Esophagus (tissue), 2 donors: ENCODE measurements around the gene NEURL3. TPM values are rescaled to one million over a fixed set of nuclear protein-coding genes. Genes with fewer than 3 reads are reported as not detected.
A peak's percentile ranks its signal among the peaks of the same experiment; 100 is the strongest.

Source experiments
- H3K27ac ChIP-seq, 2 donors: one replicate each; pipeline ENCODE4 v1.5.1; 2013; ENCODE audit warnings: low read depth in 2 of 2, mild to moderate bottlenecking in 2 of 2, inconsistent platforms in 1 of 2, low read length in 1 of 2, moderate library complexity in 1 of 2
- H3K27me3 ChIP-seq, 2 donors: one replicate each; pipeline ENCODE4 v1.6.1; 2013; ENCODE audit warnings: low read length in 2 of 2, control low read depth in 1 of 2, mild to moderate bottlenecking in 1 of 2; ENCODE audit not compliant: insufficient read depth in 2 of 2, control insufficient read depth in 1 of 2
- H3K36me3 ChIP-seq, 2 donors: one replicate each; pipeline ENCODE4 v1.6.1; 2013; ENCODE audit warnings: low read length in 1 of 2; ENCODE audit not compliant: control insufficient read depth in 2 of 2, insufficient read depth in 2 of 2
- H3K4me1 ChIP-seq, 2 donors: one replicate each; pipeline ENCODE4 v1.6.1; 2013; ENCODE audit warnings: low read length in 1 of 2; ENCODE audit not compliant: control insufficient read depth in 2 of 2, insufficient read depth in 2 of 2
- H3K4me3 ChIP-seq, 2 donors: one replicate each; pipeline ENCODE4 v1.5.1; 2013; ENCODE audit warnings: low read length in 2 of 2, mild to moderate bottlenecking in 2 of 2, low read depth in 1 of 2, moderate library complexity in 1 of 2
- H3K9me3 ChIP-seq, 2 donors: one replicate each; pipeline ENCODE4 v1.6.1; 2013; ENCODE audit warnings: mild to moderate bottlenecking in 2 of 2, low read depth in 1 of 2, low read length in 1 of 2, moderate library complexity in 1 of 2; ENCODE audit not compliant: control insufficient read depth in 2 of 2, insufficient read depth in 1 of 2
- WGBS, 2 donors: extraction: QIAGEN DNeasy Blood & Tissue Kit; methylation state at CpG; one replicate each; pipeline ENCODE4 v1.1.7; 2013; 5-methylcytosine and 5-hydroxymethylcytosine counted together
- polyA plus RNA-seq, 2 donors: library from polyadenylated mRNA; stranded (reverse); fragments of 200-250 nt; gene quantifications; one replicate each; pipeline ENCODE4 v1.2.3, GENCODE V29; 2013
- donor health status: healthy with polysubstance abuse.
- donor health status: Bipolar disorder and iron deficiency.

The NEURL3 gene
- polyA plus RNA-seq, 2 donors, result 0.06 TPM; not detected in 1

DNA sequence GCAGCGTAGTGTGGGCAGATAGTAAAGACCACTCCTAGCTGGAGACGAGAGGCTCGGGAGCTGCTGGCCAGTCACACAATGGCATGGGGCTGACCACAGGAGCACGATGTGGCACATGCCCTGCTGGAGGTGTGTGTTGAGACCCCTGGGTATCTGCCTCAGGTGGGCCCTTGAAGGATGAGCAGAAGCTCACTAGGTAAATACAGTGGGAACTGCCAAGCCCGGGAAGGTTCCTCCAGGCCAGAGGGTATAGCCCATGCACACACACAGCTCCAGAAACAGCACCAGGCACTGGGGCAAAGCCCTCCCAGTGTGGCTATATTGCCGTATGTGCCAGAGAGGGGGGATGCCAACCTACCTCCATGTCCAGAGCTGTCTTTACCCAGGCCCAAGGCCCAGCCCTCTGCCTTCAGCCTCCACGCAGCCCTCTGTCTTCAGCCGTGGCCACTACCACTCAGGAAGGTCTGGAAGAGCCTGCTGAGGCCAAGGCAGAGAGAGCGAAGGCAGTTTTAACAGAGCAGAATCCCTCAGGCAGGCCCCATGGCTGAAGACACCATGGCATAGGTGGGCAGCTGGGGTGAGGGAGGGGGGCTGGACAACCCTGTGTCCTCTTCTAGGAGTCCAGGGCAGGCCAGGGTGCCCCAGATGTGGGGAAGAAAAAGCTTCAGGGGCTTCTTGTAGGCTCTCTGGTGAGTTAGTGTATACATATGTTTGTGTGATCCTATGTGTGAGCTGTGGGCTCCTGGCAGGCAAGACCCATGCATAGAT lies 24.4 kb upstream of the NEURL3 start:
- Histone ChIP-seq H3K4me1 (peaks cover 4 to 18% of the 10 kb centered on the region in 2 donors), H3K27ac (peak overlapping the region in 1 of 2 donors; percentile 76)
- 88 to 94% methylated on average over 9 of the region's 9 CpGs for WGBS, 2 donors

DNA sequence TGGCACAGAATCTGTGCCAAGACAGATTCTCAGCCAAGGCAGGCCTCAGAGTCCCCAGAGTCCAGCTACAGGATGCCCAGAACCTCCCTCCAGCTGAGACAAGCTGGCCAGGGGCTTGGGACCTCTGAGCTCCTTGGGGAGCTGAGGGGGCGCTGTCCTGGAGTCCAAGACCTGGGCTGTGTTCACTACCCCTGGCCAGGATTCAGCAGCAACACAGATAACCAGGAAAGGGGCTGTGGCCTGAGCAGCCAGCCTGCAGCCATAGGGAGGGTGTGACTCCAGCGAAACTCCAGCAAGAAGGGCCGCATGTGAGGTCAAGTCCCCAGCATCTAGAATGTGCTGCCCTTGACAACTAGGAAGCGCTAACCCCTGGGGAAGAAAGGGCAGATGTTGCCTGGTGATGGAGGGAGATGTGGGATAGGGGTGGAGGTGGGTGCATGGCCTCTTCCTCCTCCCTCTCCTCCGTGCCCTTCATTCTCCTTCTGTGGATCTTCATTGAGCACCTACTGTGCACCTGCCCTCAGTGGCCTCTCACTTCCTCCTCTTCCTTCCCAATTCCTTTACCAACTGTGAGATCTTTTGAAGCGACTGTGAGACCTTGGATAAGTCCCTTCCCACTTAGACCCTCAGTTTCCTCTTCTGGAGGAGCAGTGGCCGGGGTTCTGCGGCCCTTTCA lies 23.7 kb upstream of the NEURL3 start:
- Histone ChIP-seq H3K4me3 (no peak overlapping the region), H3K27me3 (no peaks in the 10 kb centered on the region), H3K9me3 (no peaks in the 10 kb centered on the region), H3K4me1 (peaks cover 3 to 18% of the 10 kb centered on the region in 2 donors), H3K27ac (peak overlapping the region; percentile 65 to 76), H3K36me3 (no peaks in the 10 kb centered on the region)
- WGBS, 2 donors, result 80 to 86% methylated on average over 8 of the region's 8 CpGs

More for the DNA sequence above, 24.4 kb upstream of the NEURL3 start:
- no peaks in the 10 kb centered on the region for H3K36me3 ChIP-seq
- H3K4me3 ChIP-seq, result no peak overlapping the region
- no peaks in the 10 kb centered on the region for H3K27me3 ChIP-seq
- no peaks in the 10 kb centered on the region for H3K9me3 ChIP-seq

DNA sequence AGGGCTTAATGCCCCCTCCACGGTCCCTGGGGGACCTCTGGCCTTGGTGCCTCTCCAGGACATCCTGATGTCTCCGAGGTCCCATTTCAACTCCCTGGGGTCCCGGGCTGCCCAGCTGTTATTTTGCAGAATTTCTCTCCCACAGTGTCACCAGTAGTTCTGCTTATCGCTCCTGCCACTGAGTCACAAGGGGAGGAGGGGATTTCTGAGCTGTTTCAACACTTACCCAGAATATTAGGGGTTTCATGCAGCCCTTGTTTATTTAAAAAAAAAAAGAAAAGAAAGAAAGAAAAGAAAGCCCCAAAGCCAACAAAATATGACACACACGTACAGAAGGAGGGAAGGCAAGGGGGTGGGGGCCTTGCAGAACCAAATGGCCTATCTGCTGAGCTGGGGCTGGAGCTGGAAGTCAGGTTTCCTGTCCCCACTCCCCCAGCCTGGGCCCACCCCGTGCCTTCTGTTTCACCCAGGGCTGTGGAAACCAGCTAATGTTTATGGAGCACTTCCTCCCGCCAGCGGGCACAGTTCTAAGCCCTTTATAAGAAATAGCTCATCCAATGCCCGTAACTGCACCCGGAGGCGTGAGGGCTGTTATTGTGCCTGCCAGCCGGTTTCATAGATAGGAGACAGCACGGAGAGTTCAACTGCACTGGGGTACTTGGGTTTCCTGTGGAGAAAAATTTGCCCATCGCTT lies 23.0 kb upstream of the NEURL3 start:
- H3K36me3 ChIP-seq, result no peaks in the 10 kb centered on the region
- peak overlapping the region in 1 of 2 donors; percentile 50 for H3K4me3 ChIP-seq
- H3K27ac ChIP-seq, result peak overlapping the region; percentile 65 to 76
- peaks cover 0 to 3% of the 10 kb centered on the region in 2 donors for H3K9me3 ChIP-seq
- peaks cover 3 to 18% of the 10 kb centered on the region in 2 donors for H3K4me1 ChIP-seq
- WGBS, 2 donors, result 36 to 37% methylated on average over 14 of the region's 14 CpGs
- no peaks in the 10 kb centered on the region for H3K27me3 ChIP-seq

DNA sequence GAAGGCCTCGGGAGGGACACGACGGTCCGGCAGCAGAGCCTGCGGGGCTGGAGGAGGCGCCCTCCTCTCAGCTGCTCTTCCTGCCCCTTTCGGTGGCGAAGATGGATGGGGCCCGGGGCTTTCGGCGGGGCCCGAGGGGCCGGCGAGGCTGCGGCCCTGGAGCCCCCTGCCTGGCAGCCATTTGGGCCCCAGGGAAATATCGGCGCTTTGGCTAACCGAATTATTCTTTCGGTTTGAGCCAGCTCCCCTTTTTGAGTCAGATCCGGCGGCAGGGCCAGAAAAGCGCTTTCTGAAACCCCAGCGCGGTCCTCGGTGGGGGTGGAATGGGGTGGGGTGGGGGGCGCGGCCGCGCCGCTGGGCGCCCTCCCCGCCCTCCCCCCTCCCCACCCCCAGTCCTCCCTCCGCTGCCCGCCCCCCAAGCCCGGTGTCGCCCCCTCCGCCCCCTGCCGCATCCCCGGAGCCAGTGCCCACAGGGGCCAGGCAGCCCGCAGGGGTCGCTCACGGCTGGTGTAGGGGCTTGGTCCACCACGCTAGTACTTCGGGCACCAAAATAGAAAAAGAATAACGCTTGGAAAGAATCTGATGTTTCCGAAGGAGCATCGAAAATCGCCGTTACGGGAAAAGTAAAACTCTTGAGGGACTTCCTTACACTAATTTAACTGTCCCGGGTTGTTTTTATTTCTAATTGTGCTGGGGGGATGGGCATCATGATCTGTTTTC lies 22.3 kb upstream of the NEURL3 start:
- no peaks in the 10 kb centered on the region for H3K36me3 ChIP-seq
- H3K9me3 ChIP-seq, result peaks cover 0 to 3% of the 10 kb centered on the region in 2 donors
- 2% methylated on average over 43 to 50 of the region's 51 CpGs for WGBS, 2 donors
- peak overlapping the region; percentile 65 to 76 for H3K27ac ChIP-seq
- peak overlapping the region; percentile 24 to 50 for H3K4me3 ChIP-seq
- H3K4me1 ChIP-seq, result peaks cover 3 to 12% of the 10 kb centered on the region in 2 donors
- H3K27me3 ChIP-seq, result no peaks in the 10 kb centered on the region

DNA sequence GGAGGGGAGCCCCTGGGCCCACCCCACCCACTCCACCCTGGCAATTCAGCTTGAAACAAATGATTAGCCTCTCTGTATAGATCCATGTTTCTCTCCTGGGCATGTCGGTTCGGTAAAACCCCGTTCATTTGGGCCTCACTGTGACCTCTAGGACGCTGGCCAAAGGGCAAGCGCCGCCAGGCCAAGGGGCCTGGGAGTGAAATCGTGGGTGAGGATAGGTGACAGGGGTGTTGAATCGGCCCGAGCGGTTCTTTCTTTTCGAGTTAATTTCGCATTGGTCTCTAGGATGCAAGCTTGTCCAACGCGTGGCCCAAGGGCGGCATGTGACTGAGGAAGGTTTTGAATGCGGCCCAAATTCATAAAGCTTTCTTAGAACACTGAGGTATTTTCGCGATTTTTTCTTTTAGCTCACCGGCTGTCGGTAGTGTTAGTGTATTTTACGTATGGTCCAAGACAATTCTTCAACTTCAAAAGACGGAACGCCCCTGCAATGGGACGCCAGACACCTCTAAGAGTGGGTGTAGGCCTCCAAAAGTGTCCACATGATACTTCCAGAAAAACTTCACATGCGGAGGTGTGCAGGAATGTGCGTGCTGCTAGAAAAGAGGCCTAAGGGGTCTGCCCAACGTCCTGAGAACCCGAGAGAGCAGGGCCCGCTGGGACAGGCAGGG lies 21.6 kb upstream of the NEURL3 start:
- peaks cover 3 to 9% of the 10 kb centered on the region in 2 donors for H3K4me1 ChIP-seq
- peaks cover 0 to 3% of the 10 kb centered on the region in 2 donors for H3K9me3 ChIP-seq
- peak overlapping the region; percentile 24 to 50 for H3K4me3 ChIP-seq
- WGBS, 2 donors, result 74 to 77% methylated on average over 29 of the region's 29 CpGs
- no peaks in the 10 kb centered on the region for H3K36me3 ChIP-seq
- H3K27me3 ChIP-seq, result no peaks in the 10 kb centered on the region
- peak overlapping the region; percentile 65 to 75 for H3K27ac ChIP-seq

DNA sequence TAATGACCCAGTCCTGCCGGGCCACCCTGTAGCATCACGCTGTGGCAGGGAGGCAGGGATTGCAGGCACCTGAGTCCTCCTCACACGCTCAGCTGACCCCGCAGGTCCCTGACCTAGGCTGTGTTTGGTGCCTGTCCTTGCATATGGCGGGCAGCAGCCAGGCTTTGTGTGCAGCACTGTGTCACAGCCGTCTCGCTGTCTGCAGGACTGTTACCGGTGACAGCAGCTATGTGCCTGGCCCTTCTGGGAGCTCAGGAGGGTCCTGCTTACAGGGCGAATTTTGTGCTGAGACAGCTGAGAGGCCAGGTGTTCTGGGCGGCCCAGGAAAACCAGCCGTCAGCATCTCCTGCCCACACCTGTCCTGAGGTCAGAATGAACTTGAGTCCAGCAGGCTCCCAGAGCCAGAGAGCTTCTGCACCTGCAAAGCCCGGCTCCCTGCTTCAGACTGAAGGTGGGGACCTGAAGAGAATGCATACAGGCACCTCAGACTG lies 21.0 kb upstream of the NEURL3 start:
- Histone ChIP-seq H3K27ac (no peak overlapping the region), H3K9me3 (peaks cover 0 to 3% of the 10 kb centered on the region in 2 donors), H3K36me3 (no peaks in the 10 kb centered on the region), H3K4me1 (peaks cover 3 to 4% of the 10 kb centered on the region in 2 donors), H3K27me3 (no peaks in the 10 kb centered on the region), H3K4me3 (no peak overlapping the region)
- WGBS, 2 donors, result 94 to 96% methylated on average over 12 of the region's 12 CpGs

DNA sequence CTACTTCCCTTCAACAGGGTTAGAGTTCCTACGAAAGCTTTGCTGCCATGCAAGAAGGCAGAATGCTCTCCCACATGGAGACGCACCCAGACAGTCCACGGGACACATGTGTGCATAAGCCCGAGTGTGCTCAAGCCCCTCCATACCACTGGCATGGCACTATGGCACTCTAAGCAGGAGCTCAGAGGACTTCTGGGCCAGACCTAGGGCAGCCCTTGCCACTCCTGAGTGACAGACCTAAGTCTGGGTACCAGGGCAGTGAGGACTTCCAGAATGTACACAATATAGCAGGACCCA lies 20.0 kb upstream of the NEURL3 start:
- Histone ChIP-seq H3K36me3 (no peaks in the 10 kb centered on the region), H3K9me3 (peaks cover 0 to 3% of the 10 kb centered on the region in 2 donors), H3K4me1 (peaks cover 3 to 4% of the 10 kb centered on the region in 2 donors), H3K4me3 (no peak overlapping the region), H3K27me3 (no peaks in the 10 kb centered on the region), H3K27ac (no peak overlapping the region)
- 85 to 88% methylated on average over 4 of the region's 4 CpGs for WGBS, 2 donors

DNA sequence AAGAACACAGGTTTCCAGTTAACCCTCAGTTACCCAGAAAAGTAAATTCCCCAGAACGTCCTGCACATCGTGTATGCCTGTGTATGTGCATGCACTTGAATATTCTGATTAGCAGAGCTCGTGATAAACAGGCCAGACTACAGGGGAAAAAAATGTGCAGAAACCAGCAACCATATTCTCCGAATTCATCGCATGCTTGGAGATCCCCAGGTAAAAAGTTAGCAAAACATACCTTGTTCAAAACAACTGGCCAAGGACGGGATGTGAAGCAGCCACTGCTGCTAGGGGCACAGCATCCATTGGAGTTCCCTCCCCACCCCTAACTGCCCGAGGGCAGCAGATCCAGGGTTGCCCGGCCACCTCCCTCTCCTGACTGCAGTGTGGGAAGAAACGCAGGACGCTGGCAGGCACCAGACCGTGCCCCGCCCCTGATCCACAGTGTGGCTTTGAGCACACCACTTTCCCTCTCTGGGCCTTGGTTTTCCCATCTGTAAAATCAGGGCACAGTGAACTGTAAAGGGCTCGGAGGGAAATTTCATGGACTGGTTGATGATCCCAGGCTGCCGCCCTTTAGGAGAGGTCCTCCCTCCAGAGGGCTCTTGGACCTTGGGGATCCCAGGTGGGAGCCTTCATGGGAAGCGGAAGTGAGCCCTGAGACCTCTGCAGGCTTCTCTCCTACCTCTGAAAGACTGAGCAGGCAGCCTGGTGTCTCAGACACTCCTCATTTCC lies 19.5 kb upstream of the NEURL3 start:
- peaks cover 3 to 4% of the 10 kb centered on the region in 2 donors for H3K4me1 ChIP-seq
- WGBS, 2 donors, result 63 to 64% methylated on average over 15 of the region's 15 CpGs
- H3K4me3 ChIP-seq, result no peak overlapping the region
- H3K9me3 ChIP-seq, result peaks cover 0 to 3% of the 10 kb centered on the region in 2 donors
- no peaks in the 10 kb centered on the region for H3K27me3 ChIP-seq
- no peaks in the 10 kb centered on the region for H3K36me3 ChIP-seq
- no peak overlapping the region for H3K27ac ChIP-seq
